GM19463 (cell line): ENCODE data around the gene AMIGO3.
A peak's percentile ranks its signal among the peaks of the same experiment; 100 is the strongest.
"Not testable (repeated sequence)": the region's sequence is repeated elsewhere in the genome, so short reads cannot be mapped to it uniquely, and the experiment has no call there.

ENCODE experiments used
- ATAC-seq: cut with Tn5 transposase; IDR thresholded peaks from one replicate; pipeline ENCODE4 v1.9.1; 2021; ENCODE audit warnings: mild to moderate bottlenecking, moderate library complexity; ENCODE audit not compliant: unreplicated experiment

Gene AMIGO3, protein sequence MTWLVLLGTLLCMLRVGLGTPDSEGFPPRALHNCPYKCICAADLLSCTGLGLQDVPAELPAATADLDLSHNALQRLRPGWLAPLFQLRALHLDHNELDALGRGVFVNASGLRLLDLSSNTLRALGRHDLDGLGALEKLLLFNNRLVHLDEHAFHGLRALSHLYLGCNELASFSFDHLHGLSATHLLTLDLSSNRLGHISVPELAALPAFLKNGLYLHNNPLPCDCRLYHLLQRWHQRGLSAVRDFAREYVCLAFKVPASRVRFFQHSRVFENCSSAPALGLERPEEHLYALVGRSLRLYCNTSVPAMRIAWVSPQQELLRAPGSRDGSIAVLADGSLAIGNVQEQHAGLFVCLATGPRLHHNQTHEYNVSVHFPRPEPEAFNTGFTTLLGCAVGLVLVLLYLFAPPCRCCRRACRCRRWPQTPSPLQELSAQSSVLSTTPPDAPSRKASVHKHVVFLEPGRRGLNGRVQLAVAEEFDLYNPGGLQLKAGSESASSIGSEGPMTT

DNA sequence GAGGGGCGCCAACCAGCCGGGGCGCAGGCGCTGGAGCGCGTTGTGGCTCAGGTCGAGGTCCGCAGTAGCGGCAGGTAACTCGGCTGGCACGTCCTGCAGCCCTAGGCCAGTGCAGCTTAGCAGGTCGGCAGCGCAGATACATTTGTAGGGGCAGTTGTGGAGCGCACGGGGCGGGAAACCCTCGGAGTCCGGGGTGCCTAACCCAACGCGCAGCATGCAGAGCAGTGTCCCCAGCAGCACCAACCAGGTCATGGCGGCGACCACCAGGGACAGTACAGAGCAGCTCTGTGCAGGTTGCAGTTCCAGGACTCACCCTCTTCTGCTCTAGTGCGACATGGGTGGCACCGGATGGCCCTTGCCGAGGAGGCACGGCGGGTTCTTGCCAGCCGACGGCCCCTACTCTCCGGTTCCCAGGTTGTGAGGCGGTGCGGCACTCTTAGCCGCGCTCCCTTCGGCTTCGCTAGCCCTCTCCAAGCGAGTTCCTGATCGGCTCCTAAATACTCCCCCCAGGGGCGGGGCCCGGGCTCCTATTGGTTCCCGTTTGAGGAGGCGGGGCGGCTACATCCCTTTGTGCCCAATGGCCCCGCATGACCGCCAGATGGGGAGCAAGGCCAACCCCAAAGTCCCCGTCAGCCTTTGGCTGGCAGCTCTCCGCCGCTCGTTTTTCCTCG, at the start of gene AMIGO3:
Gene AMIGO3, minus strand, starts transcription at position 471 of the 671 bp plus-strand sequence. Its CDS starts 219 bp downstream, at position 252.
- ATAC-seq: peak; percentile 60

DNA sequence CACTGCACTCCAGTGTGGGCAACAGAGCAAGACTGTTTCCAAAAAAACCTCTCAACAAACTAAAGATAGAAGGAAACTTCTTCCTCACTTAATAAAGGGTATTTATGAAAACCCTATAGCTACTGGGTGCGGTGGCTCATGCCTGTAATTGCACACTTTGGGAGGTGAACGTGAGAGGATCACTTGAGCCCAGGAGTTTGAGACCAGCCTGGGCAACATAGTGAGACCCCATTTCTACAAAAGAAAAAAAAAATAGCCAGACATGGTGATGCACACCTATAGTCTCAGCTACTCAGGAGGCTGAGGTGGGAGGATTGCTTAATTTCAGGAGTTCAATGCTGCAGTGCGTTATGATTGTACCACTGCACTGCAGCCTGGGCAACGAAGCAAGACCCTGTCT, 44.5 kb upstream of the AMIGO3 start:
- ATAC-seq: no peak

DNA sequence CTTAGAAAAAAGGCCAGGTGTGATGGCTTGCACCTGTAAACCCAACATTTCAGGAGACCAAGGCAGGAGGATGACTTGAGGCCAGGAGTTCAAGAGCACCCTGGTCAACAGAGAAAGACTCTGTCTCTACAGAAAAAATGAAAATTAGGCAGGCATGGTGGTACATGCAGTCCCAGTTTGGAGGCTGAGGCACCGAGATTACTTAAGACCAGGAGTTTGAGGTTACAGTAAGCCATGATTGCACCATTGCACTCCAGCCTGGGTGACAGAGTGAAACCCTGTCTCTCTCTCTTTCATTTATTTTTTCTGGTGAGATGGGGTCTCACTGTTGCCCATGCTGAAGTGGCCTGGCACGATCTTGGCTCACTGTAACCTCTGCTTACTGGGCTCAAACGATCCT, 42.2 kb upstream of the AMIGO3 start:
- ATAC-seq: no peak

DNA sequence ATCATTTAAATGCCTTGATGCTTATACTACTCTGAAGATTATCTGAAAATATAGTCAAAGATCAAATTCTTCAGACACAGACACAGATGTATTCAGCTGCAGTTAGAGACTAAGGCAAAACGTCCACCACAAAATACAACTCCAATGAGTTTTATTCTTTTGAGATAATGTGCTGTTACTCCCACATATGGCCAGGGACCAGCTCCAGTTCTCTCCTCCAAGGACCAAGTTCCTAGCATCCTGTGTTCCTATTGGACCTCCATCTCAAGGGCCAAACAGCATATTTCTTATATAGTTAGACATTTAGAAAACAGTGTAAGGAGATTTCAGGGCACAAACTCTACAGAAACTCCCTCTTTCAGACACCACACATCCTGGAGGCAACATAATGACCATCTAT, 39.7 kb upstream of the AMIGO3 start:
- ATAC-seq: no peak

DNA sequence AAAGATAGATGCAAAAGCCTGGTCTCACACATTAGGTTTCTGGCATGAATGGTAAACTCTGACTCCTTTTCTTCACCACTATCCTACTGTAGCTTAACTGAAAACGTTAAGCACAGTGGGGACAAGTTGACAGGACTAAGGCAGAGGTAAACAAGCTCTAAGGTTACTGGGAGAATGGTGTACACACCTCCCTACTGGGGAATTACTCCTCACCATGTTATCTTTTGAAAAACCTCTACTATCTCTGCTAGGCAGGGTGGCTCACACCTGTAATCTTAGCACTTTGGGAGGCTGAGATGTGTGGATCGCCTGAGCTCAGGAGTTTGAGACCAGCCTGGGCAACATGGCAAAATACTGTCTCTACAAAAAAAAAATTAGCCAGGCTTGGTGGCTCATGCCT, 37.7 kb upstream of the AMIGO3 start:
- no peak for ATAC-seq

DNA sequence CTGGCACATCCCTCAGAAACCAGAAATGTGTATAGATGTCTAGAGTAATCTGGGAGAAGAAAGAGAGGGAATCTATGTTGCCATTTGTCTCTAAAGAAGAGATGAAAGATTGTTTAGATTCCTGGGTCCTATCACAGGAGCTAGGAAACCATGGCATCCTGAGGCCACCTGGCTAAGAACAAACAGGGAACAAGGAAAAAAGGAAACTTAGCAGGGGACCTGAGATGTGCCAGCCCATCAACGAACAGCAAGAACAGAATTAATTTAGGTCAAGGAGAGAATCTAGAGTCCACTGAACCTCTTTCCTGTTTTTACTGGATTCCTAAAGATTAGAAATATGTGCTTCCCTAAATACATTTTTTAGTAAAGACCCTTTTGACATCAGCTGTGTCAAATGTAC, 36.6 kb upstream of the AMIGO3 start:
- no peak for ATAC-seq

DNA sequence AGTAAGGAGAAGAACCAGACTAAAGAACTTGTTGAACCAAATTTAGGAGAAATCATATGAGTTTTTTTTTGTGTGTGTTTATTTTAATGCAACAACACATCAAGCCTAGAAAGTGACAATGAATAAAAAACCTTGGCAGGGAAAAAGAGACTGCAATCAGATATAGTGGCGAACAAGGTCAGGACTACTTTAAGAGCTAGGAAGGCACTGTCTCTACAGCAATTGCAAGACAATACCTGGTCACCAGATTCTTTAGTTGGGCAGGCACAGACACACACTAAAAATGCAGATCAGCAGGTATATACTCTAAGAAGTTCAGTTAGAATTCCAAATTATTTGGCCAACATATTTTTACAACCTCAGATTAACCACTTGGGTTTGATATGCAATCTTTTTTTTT, 35.1 kb upstream of the AMIGO3 start:
- ATAC-seq: no peak

DNA sequence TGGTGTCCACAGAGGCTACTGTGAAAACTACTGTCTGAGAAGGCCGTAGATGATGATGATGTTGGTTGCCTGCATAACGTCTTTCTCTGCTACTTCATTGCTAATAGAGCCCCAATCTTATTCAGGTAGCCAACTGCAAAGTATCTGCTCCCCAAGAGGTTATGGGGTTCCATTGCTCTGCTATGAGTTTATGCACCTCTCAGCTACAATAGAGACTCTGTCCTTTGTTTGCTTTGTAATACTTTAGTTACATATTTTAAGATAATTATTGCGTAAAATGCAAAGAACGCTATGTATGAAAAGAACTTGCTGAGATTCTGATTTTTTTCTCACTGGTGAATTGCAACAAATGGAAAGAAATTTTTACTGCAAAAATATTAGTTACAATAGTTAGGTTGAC, 32.0 kb upstream of the AMIGO3 start:
- no peak for ATAC-seq

DNA sequence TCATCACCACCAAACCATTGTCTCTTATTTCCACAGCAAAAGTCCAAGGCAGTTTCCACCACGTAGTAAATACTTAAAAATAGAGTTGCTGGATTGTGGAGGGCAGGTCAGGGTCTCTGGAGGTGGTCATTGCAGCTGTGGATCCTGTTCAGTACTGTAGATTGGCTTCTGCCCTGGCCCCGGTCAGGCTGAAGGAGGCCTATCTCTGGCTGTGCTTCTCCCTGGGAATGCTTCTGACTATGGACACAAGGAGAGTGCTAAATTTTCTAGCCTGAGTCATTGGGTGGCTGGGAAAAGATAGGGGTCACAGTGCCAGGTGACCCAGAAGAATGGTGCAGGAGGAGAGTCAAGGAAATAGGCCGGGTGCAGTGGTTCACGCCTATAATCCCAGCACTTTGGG, 30.6 kb upstream of the AMIGO3 start:
- no peak for ATAC-seq

DNA sequence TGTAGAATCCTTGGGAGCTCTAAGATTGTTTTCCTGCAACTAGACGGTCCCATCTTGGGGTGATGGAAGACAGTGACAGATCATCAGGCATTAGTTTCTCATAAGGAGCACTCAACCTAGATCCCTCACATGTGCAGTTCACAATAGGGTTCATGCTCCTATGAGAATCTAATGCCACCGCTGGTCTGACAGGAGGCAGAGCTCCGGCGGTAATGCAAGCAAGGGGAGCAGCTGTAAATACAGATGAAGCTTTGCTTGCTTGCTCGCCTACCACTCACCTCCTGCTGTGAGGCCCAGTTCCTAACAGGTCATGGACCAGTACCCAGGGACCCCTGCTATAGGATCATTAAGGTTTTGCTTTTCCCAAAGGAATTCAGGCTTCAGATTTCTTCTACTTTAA, 29.4 kb upstream of the AMIGO3 start:
- ATAC-seq: not testable (repeated sequence)

DNA sequence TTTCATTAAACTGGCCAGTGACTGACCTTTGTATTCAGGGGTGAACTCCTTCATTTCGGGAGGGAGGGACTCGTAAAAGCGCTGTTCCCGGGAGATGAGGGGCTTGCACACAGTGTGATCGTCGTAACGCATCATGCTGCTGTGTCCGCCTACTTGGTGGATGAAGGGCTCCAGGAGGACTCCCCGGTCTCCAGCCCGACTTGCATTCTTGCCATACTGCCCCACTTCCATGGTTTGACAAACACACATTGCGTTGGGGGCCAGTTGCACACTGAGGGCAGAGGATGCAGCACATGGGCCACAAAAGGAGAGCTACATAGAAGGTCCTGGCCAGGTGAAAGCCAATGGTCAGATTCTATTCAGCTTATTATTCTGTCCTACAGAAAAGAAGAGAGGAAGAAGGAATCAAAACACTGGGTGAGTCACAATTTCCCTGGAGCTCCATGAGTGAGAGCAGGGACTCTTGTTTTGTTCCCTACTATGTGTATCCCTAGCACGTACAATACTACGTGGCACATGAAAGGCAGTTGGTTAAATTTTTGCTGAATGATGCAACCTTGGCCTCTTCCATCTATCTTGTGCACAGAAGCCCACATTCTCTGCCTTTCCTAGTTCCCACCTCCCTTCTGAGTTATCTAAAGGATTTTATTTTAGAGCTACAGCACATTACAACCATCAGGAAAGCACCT, 28.5 kb upstream of the AMIGO3 start:
- no peak for ATAC-seq

DNA sequence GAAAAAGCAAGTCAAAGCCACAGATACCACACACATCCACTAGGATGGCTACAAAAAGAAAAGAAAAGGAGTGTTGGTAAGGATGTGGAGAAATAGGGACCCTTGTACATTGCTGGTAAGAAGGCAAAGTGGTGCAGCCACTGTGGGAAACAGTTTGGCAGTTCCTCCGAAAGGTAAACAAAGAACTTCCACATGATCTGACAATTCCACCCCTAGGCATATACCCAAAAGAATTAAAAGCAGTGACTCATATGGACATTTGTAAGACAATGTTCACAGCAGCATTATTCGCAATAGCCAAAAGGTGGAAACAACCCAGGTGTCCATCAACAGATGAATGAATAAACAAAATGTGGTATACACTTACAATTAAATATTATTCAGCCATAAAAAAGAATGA, 26.5 kb upstream of the AMIGO3 start:
- no peak for ATAC-seq

DNA sequence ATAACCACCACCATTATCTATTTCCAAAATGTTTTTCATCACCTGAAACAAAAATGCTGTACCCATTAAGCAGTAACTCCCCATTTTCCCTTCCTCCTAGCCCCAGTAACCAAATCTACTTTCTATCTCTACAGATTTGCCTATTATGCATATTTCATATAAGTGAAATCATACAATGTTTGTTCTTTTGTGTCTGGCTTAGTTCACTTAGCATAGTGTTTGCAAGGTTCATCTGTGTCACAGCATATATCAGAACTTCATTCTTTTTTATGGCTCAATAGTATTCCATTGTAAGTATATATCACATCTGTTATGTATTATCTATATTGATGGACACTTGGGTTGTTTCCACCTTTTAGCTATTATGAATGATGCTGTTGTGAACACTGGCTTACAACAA, 20.9 kb upstream of the AMIGO3 start:
- ATAC-seq: no peak

DNA sequence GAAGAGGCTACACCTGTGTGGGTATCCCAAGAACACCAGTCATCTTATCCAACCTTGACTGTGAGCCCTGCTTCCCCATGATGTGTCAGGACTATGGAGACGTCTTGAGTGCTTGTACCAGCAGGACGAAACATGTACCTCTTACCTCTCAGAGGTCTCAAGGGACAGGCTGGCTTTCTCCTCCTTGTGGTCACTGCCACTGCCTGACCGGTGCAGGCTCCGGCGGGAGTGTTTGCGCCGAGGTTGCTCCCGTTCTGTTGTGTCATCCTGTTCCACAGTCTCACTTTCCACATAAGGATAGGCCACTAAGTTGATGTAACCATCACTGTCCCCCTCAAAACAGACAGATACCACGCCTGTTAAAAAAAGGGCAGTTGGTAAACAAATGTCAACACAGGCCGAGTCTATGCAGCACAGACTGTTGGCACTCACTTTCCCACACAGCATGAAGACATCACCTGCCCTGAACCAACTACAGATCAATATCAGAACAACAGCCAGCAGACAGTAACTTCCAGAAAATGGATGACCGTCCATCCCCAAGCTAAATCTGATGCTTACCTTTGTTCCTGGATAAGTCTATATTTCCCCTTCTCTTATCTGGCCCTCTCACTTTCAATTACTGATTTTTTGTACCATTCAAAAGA, 18.7 kb upstream of the AMIGO3 start:
- ATAC-seq: no peak

DNA sequence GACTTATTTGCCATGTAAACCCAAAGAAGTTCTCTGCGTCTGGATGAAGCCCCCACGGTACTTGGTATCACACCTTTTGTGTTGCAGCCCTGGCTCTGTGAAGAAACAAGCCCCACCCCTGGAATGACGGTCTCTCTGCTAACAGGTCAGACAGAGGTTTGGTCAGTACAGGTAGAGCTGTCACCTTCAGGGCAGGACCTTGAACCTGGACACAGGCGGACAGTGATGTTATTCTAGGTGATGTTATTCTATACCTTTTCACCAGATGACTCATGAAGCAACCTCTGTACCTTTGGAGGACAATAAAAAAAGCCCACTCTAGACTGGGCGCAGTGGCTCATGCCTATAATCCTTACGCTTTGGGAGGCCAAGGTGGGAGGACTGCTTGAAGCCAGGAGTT, 15.3 kb upstream of the AMIGO3 start:
- no peak for ATAC-seq

DNA sequence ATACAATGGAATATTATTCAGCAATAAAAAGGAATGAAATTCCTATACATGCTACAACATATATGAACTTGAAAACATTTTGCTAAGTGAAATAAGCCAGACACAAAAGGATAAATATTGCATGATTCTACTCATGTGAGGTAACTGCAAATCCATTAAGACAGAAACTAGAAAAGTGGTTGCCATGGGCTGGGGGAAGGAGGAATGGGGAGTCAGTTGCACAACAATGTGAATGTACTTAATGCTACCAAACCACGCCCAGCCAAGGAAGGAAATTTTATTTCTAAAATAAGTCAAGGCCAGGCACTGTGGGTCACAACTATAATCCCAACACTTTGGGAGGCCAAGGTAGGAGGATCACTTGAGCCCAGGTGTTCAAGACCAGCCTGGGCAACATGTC, 14.1 kb upstream of the AMIGO3 start:
- no peak for ATAC-seq

DNA sequence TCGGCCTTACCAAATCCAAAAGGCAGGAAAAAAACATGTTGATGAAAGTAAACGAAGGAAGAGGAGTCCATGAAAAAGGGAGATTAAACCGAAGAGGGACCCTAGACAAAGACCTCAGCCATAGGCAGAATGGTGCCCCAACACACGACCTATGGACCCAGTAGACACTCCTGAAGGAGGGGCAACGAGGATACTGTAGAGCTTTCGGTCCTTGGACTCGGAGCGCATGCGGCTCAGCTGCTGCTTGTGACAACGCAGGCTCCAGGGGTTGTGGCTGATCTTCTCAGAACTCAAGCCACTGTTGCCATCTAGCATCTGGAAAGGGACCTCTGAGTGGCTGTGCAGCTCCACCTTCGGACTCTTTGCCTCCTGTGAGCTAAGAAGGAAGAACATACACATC, 13.1 kb upstream of the AMIGO3 start:
- no peak for ATAC-seq

DNA sequence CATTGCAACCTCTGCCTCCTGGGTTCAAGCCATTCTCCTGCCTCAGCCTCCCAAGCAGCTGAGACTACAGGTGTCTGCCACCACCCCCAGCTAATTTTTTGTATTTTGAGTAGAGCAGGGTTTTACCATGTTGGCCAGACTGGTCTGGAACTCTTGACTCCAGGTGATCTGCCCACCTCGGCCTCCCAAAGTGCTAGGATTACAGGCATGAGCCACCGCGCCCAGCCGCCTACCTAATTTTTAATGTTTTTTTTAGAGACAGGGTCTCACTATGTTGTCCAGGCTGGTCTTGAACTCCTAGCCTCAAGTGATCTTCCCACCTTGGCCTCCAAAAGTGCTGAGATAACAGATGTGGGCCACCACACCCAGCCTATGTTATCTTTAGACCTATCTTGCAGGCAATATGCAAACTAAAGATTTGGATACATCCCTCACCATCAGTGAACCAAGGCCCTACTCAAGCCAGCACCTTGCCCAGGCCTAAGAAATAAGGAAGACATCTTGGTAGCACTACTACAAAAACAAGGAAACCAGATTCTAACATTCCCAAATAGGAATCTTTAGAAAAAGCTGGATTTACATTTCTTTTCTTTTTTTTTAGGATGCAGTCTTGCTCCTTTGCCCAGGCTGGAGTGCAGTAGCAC, 10.6 kb upstream of the AMIGO3 start:
- no peak for ATAC-seq

DNA sequence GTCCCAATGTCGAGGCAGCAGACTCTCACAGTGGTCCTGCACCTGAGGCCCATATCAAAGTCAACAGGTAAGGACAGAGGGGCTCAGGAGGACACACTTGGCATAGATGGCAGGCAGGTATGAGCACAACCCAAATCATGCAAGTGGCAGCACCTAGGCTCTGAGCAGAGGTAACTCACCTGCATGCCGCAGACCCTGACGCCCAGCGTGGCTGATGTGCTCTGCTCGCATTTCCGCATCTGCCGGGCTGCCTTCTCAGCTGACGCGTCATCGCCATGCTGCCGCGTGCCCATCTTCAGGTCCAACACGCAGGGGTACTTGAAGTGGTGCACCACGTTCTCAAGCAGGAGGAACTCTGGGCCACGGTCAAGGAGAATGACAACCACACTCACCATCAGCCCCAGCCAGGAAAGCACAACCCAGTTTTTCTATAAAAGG, 8.5 kb upstream of the AMIGO3 start:
- ATAC-seq: no peak

DNA sequence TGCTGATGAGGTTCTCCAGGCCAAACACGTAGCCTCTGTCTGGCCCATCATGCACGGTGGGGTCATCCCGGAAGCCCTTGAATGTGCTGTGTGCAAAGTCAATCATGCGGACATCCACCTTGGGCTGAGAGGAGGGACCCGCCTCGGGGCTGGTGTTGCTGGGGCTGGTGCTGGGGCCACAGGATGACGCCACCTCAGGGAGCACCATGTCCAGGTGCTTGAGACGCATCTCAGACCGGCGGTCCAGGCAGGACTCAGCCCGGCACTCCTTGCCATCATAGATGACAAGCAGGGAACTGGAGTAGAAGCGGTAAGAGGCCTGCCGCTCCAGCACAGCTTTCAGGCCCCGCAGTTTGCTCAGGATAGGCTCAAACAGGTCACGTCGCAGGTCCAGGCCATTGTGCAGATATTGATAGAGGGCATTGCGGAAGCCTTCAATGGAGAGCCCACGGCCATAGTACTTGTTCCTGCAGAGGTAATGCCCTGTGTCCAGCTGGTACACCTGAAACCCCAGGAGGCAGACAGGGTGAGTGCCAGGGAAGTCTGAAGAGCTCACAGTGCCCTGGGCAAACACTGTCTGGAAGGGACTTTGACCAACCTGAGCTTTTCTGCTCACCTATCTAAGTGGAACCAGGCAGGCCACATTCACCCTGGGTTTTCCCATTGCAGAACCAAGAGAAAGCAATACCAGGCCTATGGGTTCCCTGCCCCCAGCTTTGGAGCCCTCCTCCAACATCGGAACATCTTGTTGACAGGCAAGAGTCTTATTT, 7.9 kb upstream of the AMIGO3 start:
- no peak for ATAC-seq
